Cardiac septum (tissue), 1 donor: ENCODE data around the gene INPP4B. TPM values are rescaled to one million over a fixed set of nuclear protein-coding genes. Genes with fewer than 3 reads are reported as not detected.

Experiments used
- DNase-seq: peaks from one replicate; pipeline ENCODE4 v3.0.0-alpha.2; 2020; ENCODE audit warnings: low spot score
- intact Hi-C: fragments of 100-400 bp; cut with DNase I; formaldehyde crosslinking; loops from one replicate; pipeline ENCODE4 v1.14.0; 2022
- total RNA-seq: library from RNA; stranded (reverse); fragmentation: NEBNext Ultra II Directional; extraction: Animal tissue kit (Norgen Biotek cat#: 25700); gene quantifications from one replicate; pipeline ENCODE4 v1.2.1, GENCODE V29; 2021
- donor health status: DM: no; HTN: no; CAD: no.

The INPP4B gene
- total RNA-seq, 1 donor from 2014 or later = 83.1 TPM

DNA sequence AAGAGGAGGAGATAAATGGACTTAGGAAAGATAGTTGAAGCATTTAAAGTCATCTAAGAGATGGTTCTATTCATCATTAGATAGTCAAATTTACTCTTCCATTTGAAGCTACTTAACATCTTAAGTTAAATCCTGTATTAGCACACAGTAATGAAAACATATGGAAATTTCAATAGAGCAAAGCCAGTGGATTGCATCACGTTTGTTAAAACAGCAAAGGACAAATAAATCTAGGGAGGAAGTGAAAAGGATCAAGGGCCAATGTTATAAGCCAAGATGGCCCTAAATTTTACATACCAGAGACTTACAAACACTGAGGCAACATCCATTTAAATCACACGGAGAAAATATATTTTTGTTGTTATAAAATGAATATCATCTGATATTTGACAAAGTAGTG is 602.8 kb downstream of the INPP4B start:
- DNase-seq = no peak
- intact Hi-C loops = no loop called here

DNA sequence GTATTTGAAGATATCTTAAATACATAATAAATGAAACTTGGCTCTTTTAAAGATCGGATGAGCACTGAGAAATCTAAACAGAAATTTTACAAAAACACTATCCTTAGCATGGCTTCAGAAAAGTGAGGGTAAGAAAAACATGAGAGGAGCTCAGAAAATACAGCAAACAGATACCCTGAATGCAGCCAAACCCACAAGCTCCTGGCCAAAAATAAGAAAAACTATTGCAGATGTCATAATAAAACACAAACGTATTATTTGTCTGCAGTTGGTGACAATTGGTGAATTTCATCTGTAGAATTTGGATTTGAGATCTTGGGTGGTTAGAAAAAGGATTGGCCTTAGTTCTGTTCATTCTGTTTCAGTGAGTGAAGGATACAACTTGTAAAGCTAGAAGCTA is 603.9 kb downstream of the INPP4B start:
- no peak for DNase-seq
- intact Hi-C loops = no loop called here

DNA sequence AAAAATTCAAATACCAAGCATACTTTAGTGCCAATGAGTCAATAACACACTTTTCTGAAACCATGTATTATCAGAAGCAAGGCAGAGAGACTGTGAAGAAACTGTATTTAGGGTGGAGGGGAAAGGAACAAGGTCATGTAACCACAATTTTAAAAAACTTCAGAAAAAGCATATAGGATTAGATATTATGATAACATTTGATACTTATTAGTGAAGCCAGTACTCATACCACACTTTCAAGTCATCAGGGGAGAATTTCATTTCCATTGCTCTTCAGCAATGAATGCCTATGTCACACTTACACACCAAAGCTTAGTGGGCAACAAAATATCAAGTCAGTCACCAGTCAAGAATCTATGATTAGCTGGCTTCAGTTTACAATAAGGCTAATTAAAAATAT is 607.5 kb downstream of the INPP4B start:
- DNase-seq = no peak
- intact Hi-C loops = no loop called here

DNA sequence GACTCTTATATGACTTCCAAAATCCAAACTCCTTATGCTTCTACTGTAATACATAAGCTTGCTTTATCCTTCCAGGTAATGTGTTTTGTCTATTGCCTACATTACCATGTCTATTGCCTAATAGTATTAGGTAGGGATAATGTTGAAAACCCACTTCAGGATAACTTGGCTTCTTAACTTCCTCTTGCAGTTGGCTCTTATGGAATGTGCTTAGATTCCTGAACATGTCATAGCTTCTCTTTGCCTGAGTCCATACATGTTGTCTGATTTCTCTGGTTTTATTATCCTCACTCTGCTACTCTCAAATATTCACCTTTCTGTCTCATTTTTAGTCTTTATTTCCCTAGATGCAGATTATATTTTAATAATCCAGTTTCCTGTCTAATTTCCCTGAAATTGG is 609.8 kb downstream of the INPP4B start:
- intact Hi-C loops = no loop called here

DNA sequence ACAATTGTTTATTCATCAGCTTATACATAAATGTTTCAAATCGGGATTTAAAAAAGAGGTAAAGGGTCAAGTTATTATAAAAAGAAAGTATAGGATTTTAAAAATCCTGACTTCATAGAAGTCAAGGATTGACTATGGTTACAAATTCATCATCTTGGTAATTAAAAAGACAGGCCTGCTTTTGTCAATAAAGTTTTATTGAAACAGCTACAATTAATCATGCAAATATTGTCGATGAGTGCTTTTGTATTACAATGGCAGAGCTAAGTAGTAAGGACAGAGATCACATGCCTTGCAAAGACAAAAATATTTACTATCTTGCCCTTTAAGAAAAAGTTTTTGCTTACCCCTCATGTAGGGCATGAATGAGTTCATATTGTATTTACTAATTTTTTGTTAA is 614.3 kb downstream of the INPP4B start:
- intact Hi-C loops = no loop called here
- no peak for DNase-seq

More for the DNA sequence above, 609.8 kb downstream of the INPP4B start:
- no peak for DNase-seq

DNA sequence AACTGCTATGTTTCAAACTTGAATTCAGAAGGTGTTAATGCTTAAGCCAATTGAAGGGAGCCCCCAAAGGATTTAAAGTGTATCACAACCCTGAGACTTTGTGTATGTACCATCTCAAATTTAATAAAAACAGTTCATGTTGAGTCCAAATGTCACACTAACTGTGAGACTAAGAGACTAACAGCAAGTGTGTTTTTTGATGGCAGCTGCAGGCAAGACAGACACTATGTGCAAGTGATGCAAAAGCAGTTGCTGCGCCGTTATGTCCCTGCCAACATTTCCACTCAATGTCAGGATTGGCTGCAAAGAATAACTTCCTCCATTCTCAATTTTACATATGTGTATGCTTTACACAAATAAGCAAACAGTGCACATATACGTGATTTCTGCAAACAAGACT is 615.1 kb downstream of the INPP4B start:
- intact Hi-C loops = no loop called here
- no peak for DNase-seq

DNA sequence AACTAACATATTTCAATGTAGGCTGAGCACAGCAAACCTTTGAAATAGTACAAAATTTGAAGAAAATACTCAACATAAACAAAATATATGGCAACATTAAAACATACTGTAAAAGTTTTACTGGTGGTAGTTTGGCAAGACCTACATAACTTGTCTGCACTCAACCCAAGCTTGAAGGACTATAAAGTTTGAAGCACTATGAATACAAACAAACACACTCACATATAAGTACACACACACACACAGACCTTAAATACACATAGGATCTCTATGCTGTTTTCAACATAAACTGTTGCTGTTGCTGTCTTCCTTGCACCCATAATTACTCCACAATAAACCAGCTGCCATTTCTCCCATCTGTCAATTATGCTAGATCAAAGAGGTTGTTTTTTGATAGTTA is 620.1 kb downstream of the INPP4B start:
- intact Hi-C loops = no loop called here
- DNase-seq = no peak

DNA sequence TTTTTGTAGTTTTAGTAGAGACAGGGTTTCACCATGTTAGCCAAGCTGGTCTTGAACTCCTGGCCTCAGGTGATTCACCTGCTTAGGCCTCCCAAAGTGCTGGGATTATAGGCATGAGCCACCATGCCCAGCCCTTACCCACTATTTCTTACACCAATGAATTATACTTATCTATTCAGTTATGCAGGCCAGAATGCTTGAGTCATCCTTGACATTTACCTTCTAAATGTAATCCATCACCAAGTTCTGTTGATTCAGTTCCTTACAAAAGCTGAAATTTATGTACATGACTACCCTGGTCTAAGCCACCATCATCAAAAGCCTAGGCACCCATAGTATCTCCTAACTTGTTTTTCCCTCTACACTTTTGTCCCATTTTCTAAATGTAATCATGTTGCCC is 624.0 kb downstream of the INPP4B start:
- no peak for DNase-seq
- intact Hi-C loops = no loop called here

DNA sequence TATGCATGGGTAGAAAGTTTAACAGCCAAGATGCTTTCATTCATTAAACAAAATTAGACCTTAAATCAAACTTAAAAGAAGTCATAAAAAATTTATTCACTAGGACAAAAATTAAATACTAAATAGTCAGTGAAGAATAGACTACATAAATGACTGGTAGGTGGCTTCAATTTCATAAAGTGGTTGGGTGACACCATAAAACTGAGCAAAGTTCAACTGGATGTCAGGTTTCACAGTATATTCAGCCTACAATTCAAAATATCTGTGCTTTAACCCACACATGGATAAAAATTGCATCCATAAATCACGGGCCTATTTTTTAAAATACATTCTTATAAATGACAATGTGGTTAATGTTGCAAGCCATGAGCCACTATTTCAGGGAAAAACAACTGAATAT is 627.4 kb downstream of the INPP4B start:
- intact Hi-C loops = no loop called here
- DNase-seq = no peak

DNA sequence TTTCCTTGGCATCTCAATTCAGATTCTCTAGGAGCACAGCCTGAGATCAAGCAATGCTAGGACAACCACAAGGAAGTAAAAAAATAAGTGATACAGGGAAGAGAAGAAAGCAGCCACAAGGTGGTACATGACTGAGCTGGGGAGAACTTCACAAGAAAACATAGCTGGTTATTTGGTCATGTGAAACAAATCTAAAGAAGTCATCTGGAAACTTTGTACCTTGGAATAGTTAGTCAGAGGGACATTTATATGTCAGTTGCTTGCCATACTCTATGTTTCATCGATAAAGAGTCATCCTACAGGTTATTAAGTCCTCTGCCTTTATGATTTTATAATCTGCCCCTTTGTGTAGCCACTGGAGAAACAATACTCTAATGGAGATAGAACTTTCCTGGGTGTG is 634.7 kb downstream of the INPP4B start:
- DNase-seq = no peak
- intact Hi-C loops = no loop called here

DNA sequence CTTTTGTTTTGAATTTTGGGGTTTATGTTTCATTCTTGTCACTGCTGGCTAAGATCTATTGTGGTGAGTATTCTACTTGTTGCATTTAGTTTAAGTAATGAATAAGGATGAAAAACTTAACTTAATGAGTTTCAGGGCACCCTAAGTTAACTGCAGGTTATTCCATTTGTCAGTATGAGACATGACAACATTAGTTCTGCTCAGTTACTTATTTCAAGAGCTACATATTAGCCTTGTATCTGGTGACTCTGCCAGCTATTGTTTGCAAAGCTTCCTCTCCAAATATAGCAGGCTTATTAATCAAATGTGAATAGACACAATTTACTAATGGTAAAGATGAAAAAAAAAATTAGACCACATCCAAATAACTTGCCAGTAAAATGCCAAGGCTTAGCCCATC is 642.6 kb downstream of the INPP4B start:
- intact Hi-C loops = no loop called here
- DNase-seq = no peak

DNA sequence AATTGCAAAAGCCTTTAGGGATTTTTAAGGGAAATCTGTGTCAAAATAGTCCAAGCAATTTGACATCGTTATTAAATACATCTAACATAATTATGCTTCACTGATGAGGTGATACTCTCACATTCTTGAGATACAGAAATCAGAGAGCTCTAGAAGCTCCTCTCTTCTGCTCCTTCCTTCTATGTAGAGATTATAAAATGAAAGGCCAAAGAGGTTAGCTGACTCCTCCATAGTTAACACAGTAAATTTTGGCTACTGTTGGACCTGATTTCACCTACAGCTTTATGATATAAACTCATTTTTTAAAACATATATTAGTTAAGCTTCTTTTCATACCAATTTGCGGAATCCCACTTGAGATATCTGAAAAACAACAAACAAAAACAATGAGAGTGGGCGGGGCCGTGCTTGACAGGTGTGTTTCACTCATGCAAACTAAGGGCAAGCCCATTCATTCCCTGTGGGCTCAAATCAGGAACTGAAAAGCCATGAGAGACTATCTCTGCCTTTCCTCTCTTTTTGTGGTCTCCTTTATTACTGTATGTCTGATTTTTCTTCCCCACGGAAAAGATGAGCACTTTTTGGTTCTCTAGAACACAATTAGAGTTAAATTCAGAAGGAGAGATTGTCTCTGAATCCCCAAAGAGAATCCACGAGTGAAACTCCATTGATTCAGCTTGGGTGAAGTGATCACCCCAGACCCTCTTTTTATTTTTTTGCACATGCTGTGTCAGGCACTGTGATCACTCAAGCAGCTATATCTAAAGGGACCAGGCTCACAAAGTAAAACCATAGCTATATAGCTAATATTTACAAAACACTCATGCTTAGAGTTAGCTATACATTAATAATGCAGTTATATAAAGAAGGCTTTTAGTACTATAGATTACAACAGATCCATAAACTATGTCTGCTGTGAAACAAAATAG is 643.4 kb downstream of the INPP4B start:
- no peak for DNase-seq
- intact Hi-C loops = no loop called here

DNA sequence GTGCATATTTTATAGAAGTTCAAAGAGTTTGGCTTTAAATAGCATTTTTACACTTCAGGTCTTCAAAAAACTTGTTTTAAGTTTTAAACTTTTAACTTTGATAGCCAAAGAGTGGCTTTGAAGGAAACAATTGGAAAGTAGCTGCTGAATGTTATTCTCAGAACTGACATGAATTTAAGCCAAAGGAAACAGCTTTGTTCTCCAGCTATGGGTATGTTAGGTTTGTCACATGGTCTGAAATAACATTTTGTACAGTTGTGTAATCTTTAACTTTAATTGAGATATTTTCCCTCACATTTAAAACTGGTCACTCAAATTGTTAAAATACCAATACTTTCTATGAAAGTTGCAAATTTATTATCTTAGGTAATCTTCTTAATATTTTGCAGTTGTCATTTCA is 645.1 kb downstream of the INPP4B start:
- DNase-seq = no peak
- intact Hi-C loops = no loop called here

DNA sequence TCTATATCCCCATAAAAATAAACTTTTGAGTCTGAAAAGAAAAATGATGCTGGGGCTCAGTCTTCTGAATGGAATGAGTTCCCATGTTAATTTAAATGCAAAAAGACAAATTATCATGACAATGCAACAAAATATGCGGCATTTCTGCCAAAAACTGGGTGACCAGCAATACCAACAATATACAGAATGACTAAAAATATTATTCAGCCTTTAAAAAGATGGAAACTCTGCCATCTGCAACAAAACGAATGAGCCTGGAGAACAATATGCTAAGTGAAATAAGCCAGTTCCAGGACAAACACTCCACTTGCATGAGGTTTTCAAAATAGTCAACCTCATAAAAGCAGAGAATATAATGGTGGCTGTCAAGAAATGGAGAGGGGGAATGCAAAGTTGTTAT is 651.2 kb downstream of the INPP4B start:
- no peak for DNase-seq

DNA sequence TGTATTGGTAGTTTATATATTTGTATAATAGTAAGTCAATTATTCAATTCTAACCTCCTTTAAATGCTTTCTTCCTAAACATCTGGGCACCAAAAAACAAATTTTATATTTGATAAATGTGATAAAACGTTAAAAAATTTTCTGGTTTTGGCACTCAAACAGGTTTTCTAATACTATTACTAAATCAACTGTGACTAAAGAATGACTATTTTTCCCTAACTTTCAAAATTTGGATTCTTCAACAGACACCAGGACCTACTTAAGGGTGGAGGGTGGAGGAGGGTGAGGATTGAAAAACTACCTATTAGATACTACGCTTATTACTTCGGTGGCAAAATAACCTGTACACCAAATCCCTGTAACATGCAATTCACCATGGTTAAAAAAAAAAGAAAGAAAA is 654.2 kb downstream of the INPP4B start:
- intact Hi-C loops = no loop called here
- no peak for DNase-seq

More for the DNA sequence above, 651.2 kb downstream of the INPP4B start:
- intact Hi-C loops = no loop called here

DNA sequence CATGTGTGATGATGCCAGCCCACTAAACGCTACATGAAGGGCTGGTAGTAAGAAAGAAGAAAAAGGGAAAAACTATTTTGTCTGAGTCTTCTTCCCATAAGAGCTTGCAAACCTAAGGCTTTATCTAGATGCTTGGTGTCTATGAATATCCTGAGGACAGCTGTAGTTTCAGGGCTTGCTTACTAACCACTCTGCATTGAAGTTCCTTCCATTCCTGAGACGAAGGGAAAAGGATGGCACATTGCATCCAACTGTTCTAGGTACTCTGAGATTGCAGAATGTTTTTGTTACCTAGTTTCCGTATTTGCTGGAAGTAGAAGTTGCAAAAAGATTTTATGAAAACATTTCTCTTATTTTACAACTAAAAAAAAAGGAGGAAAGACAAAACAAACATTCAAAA is 665.1 kb downstream of the INPP4B start:
- DNase-seq = no peak

DNA sequence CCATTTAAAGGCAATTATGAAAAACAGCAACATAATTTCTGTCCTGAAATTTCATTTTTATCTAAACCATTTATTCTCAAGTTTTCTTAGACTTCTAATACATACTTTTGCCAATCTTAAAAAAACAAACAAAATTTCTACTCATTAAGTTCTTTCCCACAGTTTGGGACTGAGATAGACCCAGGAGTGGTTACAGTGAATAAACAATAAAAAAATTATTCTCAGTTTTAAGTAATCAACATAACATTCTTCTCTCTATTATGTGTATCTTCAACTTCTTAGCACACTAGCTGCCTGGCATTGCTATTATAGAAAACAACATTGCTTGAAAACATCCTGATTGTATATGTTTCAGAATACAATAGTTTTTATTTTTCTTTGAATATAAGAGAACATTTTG is 676.9 kb downstream of the INPP4B start:
- no peak for DNase-seq
- intact Hi-C loops = no loop called here

More for the DNA sequence above, 665.1 kb downstream of the INPP4B start:
- intact Hi-C loops = no loop called here

DNA sequence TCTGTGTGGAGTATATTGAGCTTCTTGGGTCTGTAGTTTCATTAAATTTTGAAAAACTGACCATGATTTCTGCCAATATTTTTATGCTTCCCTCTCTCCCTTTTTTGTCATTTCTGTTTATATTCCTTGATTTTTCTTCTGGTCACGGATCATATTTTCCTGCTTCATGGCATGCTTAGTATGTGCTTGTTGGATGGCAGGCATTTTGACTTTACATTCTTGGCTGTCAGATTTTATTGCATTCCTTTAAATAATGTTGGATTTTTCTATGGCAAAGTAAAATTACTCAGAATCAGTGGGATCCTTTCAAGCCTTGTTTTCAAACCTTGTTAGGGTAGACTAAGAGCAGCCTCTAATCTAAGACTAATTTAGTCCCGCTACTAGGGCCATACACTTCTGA is 677.9 kb downstream of the INPP4B start:
- intact Hi-C loops = no loop called here
- no peak for DNase-seq

DNA sequence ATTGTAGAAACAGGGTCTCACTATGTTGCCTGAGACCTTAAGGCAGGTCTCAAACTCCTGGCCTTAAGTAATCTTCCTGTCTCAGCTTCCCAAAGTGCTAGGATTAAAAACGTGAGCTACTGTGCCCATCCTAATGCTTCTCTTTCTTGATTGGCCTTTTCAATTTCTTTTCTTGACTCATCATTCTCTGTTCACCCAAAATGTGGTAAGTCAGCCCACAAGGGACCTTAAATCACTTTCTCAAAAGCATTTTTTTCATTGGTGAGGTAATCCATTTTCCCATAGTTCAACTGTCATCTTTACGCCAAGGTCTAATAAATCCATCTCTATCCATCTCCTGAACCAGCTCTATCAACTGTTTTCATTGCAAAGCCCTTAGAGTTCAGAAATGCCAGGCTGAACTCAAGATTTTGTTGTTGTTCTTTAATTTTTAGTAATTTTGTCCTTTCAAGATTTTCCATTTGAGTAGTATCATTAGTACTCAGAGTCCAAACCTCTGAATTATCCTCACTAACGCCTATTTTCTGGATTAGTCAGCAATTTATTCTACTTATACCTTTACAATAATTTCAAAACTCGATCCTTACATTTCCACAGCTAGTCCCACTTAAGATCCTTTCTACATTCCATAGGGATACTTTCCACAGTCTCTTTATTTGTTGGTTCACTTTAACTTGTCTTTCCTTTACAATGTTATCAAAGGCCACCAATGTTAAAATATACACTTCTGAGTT is 681.2 kb downstream of the INPP4B start:
- intact Hi-C loops = no loop called here
- no peak for DNase-seq

DNA sequence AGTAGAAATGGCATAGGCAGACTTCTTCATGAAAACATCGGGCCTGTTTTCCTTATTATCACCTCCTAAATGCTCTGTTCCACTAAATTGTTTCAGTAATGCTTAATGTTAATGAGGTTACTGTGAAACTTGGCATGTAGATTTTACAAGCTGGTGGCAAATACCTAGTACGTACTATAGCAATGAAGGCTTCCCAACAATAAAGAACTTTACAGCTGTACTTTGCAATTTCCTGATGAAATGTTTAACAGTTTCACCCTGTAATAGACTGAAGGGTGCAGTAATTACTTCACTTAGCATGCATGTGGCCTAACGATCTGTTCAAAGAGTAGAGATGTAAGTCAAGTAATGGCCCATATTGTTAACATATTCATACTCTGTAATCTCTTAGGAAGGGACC is 685.0 kb downstream of the INPP4B start:
- DNase-seq = no peak
- intact Hi-C loops = no loop called here

DNA sequence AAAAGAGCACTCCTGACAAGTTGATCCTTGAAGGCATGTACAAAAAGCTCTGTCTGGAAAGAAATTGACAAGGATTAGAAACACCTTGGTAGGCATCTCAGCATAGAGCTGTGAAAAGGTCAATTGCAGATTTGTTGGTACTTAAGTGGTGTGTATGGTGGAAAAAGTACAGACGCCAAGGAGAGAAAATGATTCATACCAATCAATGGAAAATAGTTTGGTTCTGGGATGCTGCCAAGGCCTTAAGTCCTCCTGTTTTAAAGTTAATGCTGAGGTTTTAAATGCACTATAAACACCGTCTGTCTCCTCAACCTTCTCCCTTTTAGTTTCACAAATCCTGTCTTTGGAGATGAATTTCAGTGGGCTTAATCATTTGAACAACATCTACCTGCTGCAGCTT is 685.6 kb downstream of the INPP4B start:
- intact Hi-C loops = no loop called here
- DNase-seq = no peak
